Measurements from ENCODE around the gene UCHL3.

The UCHL3 gene

DNA sequence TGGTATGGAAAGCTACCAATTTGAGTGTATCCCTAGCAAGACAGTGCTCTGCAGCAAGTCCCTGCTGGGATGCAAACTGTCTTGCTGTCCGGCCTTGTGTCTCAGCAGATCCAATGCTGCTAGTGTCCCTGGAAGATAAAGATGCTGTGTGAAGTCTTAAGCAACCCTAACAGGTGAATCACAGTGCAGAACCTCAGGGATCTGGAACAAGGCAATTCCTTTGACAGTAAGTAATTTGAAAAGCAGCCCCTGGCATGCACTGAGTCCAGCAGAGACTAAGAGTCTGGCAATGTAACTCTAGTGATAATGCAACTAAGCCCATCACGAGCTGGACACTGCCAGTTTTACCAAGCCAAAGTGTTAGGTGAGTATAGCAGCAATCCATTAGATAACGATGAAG is 1.7 kb upstream of the UCHL3 start:
- DNase-seq (ENCODE audit: low read depth, low spot score), result no peak

DNA sequence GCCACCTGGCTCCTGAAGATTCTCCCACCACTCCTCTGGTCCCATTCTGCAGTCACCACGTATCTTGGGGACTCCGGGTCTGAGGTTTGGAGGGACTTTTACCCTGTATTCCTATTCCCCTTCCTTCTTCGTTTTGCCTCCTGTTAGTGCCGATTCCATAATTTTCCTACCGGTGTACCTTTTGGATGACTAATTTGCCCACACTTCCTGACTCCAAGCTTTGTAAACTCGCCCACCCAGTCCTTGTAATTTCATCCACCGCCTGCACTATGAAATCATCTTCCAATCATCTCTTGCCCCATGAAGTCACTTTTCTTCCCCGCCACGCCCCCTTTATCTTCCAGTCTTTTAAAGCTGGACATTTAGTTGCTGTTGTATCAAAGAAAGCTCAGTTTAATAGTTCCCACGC is 572 bp downstream of the UCHL3 start:
- no peak for DNase-seq (ENCODE audit: low read depth, low spot score)

DNA sequence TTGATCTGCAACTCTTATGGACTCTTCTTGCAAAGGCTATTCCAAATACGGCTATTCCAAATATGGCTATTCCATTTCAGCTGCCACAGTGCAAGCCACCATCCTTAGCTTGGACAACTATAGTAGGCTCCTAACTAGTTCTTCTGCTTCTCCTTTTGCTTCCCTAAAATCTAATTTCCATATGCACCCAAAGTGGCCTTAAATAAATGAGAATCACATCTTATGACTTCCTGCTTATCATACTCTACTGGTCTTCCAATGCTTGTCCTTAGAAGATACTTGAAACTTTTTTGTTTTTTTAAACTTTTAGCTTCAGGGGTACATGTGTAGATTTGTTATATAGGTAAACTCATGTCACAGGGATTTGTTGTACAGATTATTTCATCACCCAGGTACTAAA is 4.9 kb downstream of the UCHL3 start:
- DNase-seq (ENCODE audit: low read depth, low spot score), result no peak

DNA sequence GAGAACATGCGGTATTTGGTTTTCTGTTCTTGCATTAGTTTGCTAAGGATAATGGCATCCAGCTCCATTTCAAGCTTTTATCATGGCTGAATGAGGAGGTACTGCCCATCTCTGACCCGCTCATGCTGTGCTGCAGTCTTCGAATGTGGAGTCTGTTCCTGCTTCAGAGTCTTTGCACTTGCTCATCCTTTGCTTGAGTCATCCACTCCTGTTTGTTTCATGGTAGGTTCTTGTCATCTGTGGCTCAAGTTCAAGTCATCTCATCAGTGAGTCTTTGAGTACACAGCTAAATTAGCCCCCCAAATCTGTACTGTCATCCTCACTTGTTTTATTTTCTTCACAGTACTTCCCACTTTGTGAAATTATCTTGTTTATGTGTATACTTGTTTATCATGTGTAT is 5.4 kb downstream of the UCHL3 start:
- DNase-seq (ENCODE audit: low read depth, low spot score), result no peak

GRCh38 chr13:75555836-75556235 is 6.2 kb downstream of the UCHL3 start:
- DNase-seq (ENCODE audit: low read depth, low spot score), result no peak

DNA sequence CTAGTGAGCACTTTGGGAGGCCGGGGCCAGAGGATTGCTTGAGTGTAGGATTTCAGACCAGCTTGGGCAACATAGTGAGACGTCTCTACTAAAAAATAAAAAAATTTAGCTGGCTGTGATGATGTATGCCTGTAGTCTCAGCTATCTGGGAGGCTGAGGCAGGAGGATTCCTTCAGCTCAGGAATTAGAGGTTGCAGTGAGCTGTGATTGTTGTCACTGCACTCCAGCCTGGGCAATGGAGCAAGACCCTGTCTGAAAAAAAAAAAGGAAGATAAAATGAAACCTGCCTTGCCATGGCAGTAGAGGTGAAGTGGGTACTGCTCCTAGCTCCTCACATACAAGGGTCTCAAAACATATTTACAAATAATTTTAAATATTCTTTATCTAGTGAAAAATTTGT is 7.4 kb downstream of the UCHL3 start:
- no peak for DNase-seq (ENCODE audit: low read depth, low spot score)

- no peak for DNase-seq (ENCODE audit: low read depth, low spot score)
These were observed 8.7 kb downstream of the UCHL3 start for GRCh38 chr13:75558145-75558840.

- DNase-seq (ENCODE audit: low read depth, low spot score), result no peak
These were observed 17.1 kb downstream of the UCHL3 start for GRCh38 chr13:75566658-75567057.

DNA sequence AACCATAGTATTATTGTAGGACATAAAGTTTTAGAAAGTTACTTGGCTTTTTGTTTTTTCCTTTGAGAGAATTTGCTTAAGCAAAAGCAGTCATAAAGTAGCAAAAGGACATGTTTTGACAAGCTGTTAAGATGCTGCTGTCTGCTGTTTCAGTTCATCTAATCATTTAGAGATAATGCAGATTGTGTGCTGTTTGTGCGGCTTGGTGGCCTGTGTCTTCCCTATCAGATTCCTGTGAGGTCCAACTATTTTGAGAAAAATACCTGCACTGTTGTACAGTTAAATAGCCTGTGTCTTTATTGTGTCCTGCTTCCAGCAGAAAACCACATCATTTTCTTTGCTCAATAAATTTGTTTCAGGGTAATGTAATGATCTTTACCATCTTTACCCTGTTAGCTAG is 20.0 kb downstream of the UCHL3 start:
- DNase-seq (ENCODE audit: low read depth, low spot score), result no peak

GRCh38 chr13:75579529-75579928 is 29.9 kb downstream of the UCHL3 start:
- DNase-seq (ENCODE audit: low read depth, low spot score), result no peak

GRCh38 chr13:75581874-75582640 is 32.5 kb downstream of the UCHL3 start:
- no peak for DNase-seq (ENCODE audit: low read depth, low spot score)

GRCh38 chr13:75583091-75583490 is 33.5 kb downstream of the UCHL3 start:
- no peak for DNase-seq (ENCODE audit: low read depth, low spot score)

DNA sequence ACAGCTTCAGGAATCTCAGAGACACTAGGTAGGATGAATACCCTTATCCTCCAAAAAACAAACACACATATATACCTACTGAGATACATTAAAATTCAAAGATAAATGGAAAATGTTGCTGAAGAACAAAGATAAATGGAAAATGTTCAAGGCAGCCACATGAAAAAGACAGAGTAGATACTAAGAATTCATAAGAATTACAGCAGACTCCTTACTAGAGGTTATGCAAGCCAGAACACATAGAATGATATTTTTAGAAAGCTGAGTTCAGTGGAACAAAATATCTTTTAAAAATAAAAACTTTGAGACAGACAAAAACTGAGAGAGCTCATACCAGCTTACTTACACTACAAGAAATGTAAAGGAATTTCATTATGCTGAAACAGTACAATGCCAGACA is 35.6 kb downstream of the UCHL3 start:
- no peak for DNase-seq (ENCODE audit: low read depth, low spot score)

- DNase-seq (ENCODE audit: low read depth, low spot score), result peak; percentile 12
These were observed 38.1 kb downstream of the UCHL3 start for GRCh38 chr13:75587679-75588078.

DNA sequence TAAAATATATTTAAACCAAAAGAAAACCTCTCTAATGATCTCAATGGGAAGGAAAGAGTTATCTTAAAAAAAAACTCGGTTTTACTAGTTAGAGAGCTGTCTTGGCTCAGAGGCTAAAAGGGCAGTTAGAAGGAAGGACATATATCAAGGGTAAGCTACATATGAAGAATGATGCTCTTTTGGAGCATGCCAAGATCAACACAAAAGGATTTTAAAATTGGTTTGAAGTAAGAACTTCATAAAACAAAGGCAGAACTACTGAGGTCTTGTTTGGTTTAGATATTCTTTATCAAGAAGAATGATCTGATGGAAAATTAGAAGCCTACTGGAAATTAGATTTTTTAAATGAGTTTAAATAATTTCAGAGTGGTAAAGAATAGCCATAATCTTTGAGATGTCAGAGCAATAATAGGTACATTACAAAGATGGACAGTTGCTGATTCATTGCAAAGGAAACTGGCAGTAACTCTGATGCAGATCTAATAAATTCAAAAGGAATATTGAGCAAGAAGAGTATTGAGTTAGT is 47.1 kb downstream of the UCHL3 start:
- DNase-seq (ENCODE audit: low read depth, low spot score), result no peak

DNA sequence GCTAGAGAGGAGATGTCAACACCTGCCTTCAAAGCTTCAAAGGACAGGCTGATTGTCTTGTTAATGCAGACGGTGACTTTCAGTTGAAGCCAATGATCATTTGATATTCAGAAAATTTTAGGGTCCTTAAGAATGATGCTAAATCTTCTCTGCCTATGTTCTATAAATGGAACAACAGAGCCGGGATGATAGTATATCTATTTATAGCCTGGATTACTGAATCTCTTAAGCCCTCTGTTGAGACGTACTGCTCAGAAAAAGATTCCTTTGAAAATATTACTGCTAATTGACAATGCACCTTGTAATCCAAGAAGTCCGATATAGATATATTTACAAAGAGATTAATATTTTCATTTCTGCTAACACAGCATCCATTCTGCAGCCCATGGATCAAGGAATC is 50.8 kb downstream of the UCHL3 start:
- no peak for DNase-seq (ENCODE audit: low read depth, low spot score)

DNA sequence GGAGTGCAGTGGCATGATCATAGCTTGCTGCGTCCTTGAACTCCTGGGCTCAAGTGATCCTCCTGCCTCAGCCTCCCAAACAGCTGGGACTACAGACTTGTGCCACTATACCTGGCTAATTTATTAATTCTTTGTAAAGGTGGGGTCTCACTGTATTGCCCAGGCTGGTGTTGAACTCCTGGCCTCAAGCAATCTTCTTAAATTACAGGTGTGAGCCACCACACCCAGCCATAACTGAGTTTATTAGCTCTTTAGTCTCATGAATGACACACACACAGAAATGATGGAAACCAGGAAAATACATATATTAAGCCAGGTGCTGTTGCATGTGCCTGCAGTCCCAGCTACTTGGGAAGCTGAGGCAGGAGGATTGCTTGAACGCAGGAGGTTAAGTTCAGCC is 53.4 kb downstream of the UCHL3 start:
- DNase-seq (ENCODE audit: low read depth, low spot score), result no peak

- no peak for DNase-seq (ENCODE audit: low read depth, low spot score)
These were observed 57.9 kb downstream of the UCHL3 start for GRCh38 chr13:75607447-75607846.

- DNase-seq (ENCODE audit: low read depth, low spot score), result no peak
These were observed 60.9 kb downstream of the UCHL3 start for GRCh38 chr13:75610466-75610865.

- no peak for DNase-seq (ENCODE audit: low read depth, low spot score)
These were observed 62.8 kb downstream of the UCHL3 start for GRCh38 chr13:75612354-75612753.

- no peak for DNase-seq (ENCODE audit: low read depth, low spot score)
These were observed 67.6 kb downstream of the UCHL3 start for GRCh38 chr13:75617230-75617629.

- no peak for DNase-seq (ENCODE audit: low read depth, low spot score)
These were observed 68.7 kb downstream of the UCHL3 start for GRCh38 chr13:75618308-75618707.

GRCh38 chr13:75620020-75620419 is 70.4 kb downstream of the UCHL3 start:
- no peak for DNase-seq (ENCODE audit: low read depth, low spot score)
